CD4-positive, CD25-positive, alpha-beta regulatory T cell (primary cell): ENCODE data around the gene CCDC12. TPM values are rescaled to one million over a fixed set of nuclear protein-coding genes. Genes with fewer than 3 reads are reported as not detected.

Experiments
- ATAC-seq, 2 donors: fragments of 150-1000 bp; cut with Tn5 transposase; one replicate each; pipeline ENCODE4 v1.10.0; 2021; ENCODE audit warnings: low read depth in 2 of 2, moderate number of reproducible peaks in 2 of 2, moderate library complexity in 1 of 2
- DNase-seq, 3 donors: peaks; one replicate each; pipeline versions ENCODE4 v3.0.0 to v3.0.0-alpha.2; 2012 to 2022; ENCODE audit warnings: mixed read lengths in 1 of 3
- H3K27ac ChIP-seq: one replicate; pipeline ENCODE4 v1.7.0; 2013; ENCODE audit warnings: mild to moderate bottlenecking, low read length; ENCODE audit not compliant: insufficient read depth, poor library complexity, severe bottlenecking
- H3K27me3 ChIP-seq: one replicate; pipeline ENCODE4 v1.7.0; 2013; ENCODE audit warnings: low read length; ENCODE audit not compliant: control insufficient read depth, insufficient read depth
- H3K36me3 ChIP-seq: one replicate; pipeline ENCODE4 v1.7.0; 2013; ENCODE audit warnings: mild to moderate bottlenecking, low read length, moderate library complexity; ENCODE audit not compliant: control insufficient read depth, insufficient read depth
- H3K4me1 ChIP-seq: 2 replicates; pipeline ENCODE4 v1.7.0; 2013; ENCODE audit warnings: mild to moderate bottlenecking, low read length; ENCODE audit not compliant: insufficient read depth, control insufficient read depth, poor library complexity, severe bottlenecking
- H3K4me3 ChIP-seq: one replicate; pipeline ENCODE4 v1.7.0; 2013; ENCODE audit warnings: low read depth, mild to moderate bottlenecking, low read length, moderate library complexity
- H3K9me3 ChIP-seq, 2 experiments: 1 replicate in 1 of 2; 2 replicates in 1 of 2; pipeline ENCODE4 v1.7.0; 2013; ENCODE audit warnings: low read length in 2 of 2, mild to moderate bottlenecking in 1 of 2, moderate library complexity in 1 of 2; ENCODE audit not compliant: control insufficient read depth in 2 of 2
- H3K27ac Mint-ChIP-seq, 3 donors: one replicate each; pipeline ENCODE4 v1.8.0; 2020 to 2022; ENCODE audit warnings: mild to moderate bottlenecking in 3 of 3, mixed read lengths in 3 of 3, moderate library complexity in 2 of 3
- H3K27me3 Mint-ChIP-seq: one replicate; pipeline ENCODE4 v1.8.0; 2022; ENCODE audit warnings: mild to moderate bottlenecking, mixed read lengths
- H3K36me3 Mint-ChIP-seq: one replicate; pipeline ENCODE4 v1.8.0; 2020; ENCODE audit warnings: mixed read lengths
- H3K4me1 Mint-ChIP-seq, 4 donors: one replicate each; pipeline ENCODE4 v1.8.0; 2020 to 2022; ENCODE audit warnings: mixed read lengths in 4 of 4, mild to moderate bottlenecking in 1 of 4
- H3K4me3 Mint-ChIP-seq, 4 donors: one replicate each; pipeline ENCODE4 v1.8.0; 2020 to 2022; ENCODE audit warnings: mild to moderate bottlenecking in 4 of 4, mixed read lengths in 4 of 4, moderate library complexity in 3 of 4
- H3K9me3 Mint-ChIP-seq, 7 donors: one replicate each; pipeline ENCODE4 v1.8.0; 2020 to 2022; ENCODE audit warnings: mixed read lengths in 7 of 7, mild to moderate bottlenecking in 3 of 7, moderate library complexity in 2 of 7
- polyA plus RNA-seq, 4 donors: library from polyadenylated mRNA; unstranded; fragments of 300-500 nt; fragmentation: Illumina TruSeq; gene quantifications; one replicate each; pipeline ENCODE4 v1.2.3, GENCODE V29; 2021
- total RNA-seq: library from RNA; stranded (reverse); gene quantifications from one replicate; pipeline ENCODE4 v1.2.3, GENCODE V29; 2022

CCDC12 gene
- total and polyA plus RNA-seq, 5 donors from 2014 or later: 71.8 to 116 (median 104) TPM

DNA sequence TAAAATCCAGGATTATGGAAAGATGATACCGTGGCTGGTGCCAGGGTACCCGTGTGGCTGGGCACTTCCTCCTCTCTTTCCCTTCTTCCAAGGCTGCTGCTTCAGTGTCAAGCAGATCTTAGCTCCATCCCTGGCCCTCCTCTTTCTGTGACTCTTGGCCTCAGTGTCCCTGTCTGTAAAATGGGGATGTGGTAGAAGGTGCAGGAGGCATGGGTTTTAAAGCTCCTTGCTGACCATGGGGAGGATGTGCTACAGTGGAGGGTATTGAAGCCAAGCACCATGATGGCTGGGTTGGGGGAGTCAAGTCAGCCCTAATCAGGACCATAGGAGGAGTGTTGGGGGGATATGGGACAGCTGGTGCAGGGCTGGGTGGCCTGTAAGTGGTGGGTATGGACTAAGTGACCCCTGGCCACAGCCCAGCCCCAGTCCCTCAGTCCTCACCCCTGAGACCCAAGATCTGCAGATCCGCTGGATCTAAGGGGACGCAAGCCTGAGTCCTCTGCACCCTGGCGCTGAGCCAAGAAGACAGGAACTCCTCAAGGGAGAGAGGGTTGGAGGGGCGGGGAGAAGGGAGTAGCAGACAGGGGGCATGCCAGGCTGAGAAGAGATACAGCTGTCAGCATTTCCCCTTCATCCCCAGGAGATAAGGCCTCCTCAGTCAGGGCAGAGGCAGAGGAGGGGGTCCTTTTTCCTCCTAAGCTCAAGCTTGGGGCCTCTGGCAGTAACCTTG is 87.0 kb downstream of the CCDC12 start:
- no peak for ATAC-seq
- Mint-ChIP-seq H3K4me1 (peaks cover 0 to 9% (median 1%) of the 10 kb centered on the region in 4 donors), H3K27me3 (peaks cover 73% of the 10 kb centered on the region), H3K9me3 (peaks cover 0 to 2% (median 0%) of the 10 kb centered on the region in 7 donors), H3K27ac (peak overlapping the region in 1 of 3 donors; percentile 25), H3K4me3 (no peak overlapping the region), H3K36me3 (no peaks in the 10 kb centered on the region)
- H3K4me1 ChIP-seq: peaks cover 9% of the 10 kb centered on the region
- peaks cover 9% of the 10 kb centered on the region for H3K27me3 ChIP-seq
- H3K9me3 ChIP-seq: no peaks in the 10 kb centered on the region
- H3K27ac ChIP-seq: no peak overlapping the region
- H3K4me3 ChIP-seq: no peak overlapping the region
- H3K36me3 ChIP-seq: no peaks in the 10 kb centered on the region
- DNase-seq: no peak

DNA sequence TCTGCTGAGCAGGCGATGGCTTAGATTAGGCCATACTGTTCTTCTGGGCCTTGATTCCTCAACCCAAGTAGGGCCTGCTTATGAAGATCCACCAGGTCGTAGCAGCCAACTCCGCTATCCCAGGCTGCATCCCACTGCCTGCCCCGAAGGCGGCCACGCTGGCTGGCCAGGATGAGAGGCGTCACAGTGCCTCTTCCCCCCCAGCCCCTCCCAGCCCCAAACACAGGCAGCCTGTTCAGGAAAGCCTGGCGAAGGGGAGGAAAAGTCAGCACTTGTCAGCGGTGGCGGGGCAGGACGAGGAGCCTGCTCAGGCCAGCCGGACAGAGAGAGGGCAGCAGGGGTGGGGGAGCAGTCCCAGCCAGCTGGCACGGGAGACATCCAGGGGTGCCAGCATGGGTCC is 87.8 kb downstream of the CCDC12 start:
- peaks cover 13% of the 10 kb centered on the region for H3K27me3 ChIP-seq

DNA sequence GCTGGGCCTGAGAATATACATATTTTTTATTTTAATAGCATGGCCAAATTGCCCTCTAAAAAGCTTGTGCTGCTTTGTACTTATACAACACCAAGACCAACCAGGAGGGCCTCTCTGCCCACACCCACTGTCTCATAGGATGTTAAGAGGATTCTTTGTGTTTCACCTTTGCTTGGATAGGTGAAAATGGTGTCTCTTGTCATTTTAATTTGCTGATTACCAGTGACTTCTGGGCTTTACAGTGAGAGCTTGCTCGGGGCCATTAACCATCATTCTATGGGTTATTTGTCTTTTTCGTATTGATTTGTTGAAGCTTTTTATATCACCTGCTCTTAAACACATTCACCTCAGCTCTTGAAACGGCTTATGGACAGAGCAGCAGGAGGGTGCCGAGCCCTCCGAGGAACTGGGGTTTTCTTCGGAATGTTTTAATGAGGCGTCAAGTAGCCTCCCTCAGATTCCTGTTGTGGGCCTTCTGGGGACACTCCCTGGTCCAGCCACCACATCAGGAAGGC is 88.5 kb downstream of the CCDC12 start:
- no peak for ATAC-seq
- H3K27ac Mint-ChIP-seq: no peak overlapping the region
- Histone ChIP-seq H3K36me3 (no peaks in the 10 kb centered on the region), H3K9me3 (no peaks in the 10 kb centered on the region), H3K27ac (no peak overlapping the region), H3K4me1 (peaks cover 14% of the 10 kb centered on the region), H3K27me3 (peaks cover 13% of the 10 kb centered on the region), H3K4me3 (no peak overlapping the region)
- peaks cover 0 to 2% (median 0%) of the 10 kb centered on the region in 7 donors for H3K9me3 Mint-ChIP-seq
- H3K4me3 Mint-ChIP-seq: no peak overlapping the region
- H3K4me1 Mint-ChIP-seq: peaks cover 0 to 9% (median 4%) of the 10 kb centered on the region in 4 donors
- no peak for DNase-seq
- peaks cover 73% of the 10 kb centered on the region for H3K27me3 Mint-ChIP-seq
- no peaks in the 10 kb centered on the region for H3K36me3 Mint-ChIP-seq

More for the DNA sequence above, 87.8 kb downstream of the CCDC12 start:
- Histone ChIP-seq H3K9me3 (no peaks in the 10 kb centered on the region), H3K36me3 (no peaks in the 10 kb centered on the region), H3K4me1 (peaks cover 9% of the 10 kb centered on the region), H3K27ac (no peak overlapping the region), H3K4me3 (no peak overlapping the region)
- H3K27me3 Mint-ChIP-seq: peaks cover 72% of the 10 kb centered on the region
- DNase-seq: no peak
- no peaks in the 10 kb centered on the region for H3K36me3 Mint-ChIP-seq
- peaks cover 0 to 2% (median 0%) of the 10 kb centered on the region in 7 donors for H3K9me3 Mint-ChIP-seq
- peaks cover 0 to 9% (median 4%) of the 10 kb centered on the region in 4 donors for H3K4me1 Mint-ChIP-seq
- no peak overlapping the region for H3K4me3 Mint-ChIP-seq
- no peak for ATAC-seq
- no peak overlapping the region for H3K27ac Mint-ChIP-seq

DNA sequence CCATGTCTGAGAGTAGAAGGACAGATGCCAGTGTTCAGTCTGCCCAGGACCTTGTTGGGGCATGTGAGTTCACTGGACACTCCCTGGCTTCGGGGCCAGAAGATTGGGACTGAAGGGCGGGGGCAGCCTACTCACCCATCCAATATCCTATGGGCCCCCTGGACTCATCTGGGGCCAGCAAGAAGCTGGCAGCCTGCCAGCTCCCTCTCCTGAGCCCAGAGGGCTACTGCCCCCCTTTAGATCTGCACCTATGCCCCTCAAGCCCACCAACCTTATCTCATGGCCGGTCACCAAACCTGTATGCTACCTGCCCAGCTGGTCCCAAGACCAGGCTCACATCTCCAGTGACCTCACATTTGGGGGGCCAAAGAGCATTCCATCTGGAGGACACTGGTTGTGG is 90.9 kb downstream of the CCDC12 start:
- H3K27me3 Mint-ChIP-seq: peaks cover 62% of the 10 kb centered on the region
- H3K4me1 ChIP-seq: peaks cover 21% of the 10 kb centered on the region
- DNase-seq: no peak
- no peak for ATAC-seq
- H3K27ac ChIP-seq: no peak overlapping the region
- no peaks in the 10 kb centered on the region for H3K36me3 Mint-ChIP-seq
- H3K27me3 ChIP-seq: peaks cover 13% of the 10 kb centered on the region
- H3K4me1 Mint-ChIP-seq: peaks cover 0 to 11% (median 3%) of the 10 kb centered on the region in 4 donors
- no peak overlapping the region for H3K27ac Mint-ChIP-seq
- no peaks in the 10 kb centered on the region for H3K9me3 ChIP-seq
- peak overlapping the region in 1 of 4 donors; percentile 52 for H3K4me3 Mint-ChIP-seq
- peaks cover 0 to 3% (median 0%) of the 10 kb centered on the region in 7 donors for H3K9me3 Mint-ChIP-seq
- no peaks in the 10 kb centered on the region for H3K36me3 ChIP-seq
- no peak overlapping the region for H3K4me3 ChIP-seq

DNA sequence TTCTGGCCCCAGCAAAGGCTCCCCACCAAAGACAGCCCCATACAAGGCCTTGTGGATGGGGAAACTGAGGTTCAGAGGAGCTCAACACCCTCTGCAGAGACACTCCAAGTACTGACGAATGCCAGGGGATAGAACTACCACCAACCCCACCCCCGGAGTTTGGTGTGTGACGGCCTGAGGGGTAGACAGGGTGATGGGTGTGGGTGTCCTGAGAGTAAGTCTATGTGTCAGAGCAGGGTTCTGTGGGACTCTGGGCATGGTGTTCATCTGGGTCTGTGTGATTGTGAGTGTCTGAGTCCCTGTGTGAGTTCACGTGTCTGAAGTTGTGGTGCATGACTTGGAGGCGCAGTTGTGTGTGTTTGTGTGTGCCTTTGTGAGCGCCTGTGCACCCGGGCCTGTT is 91.6 kb downstream of the CCDC12 start:
- Mint-ChIP-seq H3K27ac (no peak overlapping the region), H3K36me3 (no peaks in the 10 kb centered on the region), H3K4me3 (peak overlapping the region in 1 of 4 donors; percentile 52), H3K9me3 (peaks cover 0 to 3% (median 0%) of the 10 kb centered on the region in 7 donors), H3K4me1 (peaks cover 0 to 16% (median 3%) of the 10 kb centered on the region in 4 donors), H3K27me3 (peaks cover 67% of the 10 kb centered on the region)
- Histone ChIP-seq H3K4me3 (no peak overlapping the region), H3K36me3 (no peaks in the 10 kb centered on the region), H3K27ac (no peak overlapping the region), H3K27me3 (peaks cover 15% of the 10 kb centered on the region), H3K9me3 (no peaks in the 10 kb centered on the region), H3K4me1 (peaks cover 21% of the 10 kb centered on the region)
- ATAC-seq (no peak), DNase-seq (no peak)

DNA sequence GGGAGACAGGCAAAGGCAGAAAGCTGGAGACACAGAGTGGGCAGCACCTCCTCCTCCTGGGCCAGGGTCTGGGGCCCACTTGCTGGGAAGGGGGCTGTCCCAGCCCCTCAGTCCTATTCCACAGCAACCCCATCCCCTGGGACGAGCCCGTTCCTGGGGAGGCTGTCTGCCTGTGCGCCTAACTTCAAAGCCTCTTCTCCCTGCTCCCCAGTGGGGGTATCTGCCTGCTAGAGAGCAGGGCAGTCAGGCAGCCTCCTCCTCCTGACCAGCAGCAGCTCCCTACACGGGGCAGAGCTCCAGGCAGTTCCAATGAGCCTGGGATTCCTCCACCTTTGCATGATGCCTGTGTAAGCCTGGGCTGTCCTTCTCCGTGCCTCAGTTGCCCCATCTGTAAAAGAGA is 92.1 kb downstream of the CCDC12 start:
- Mint-ChIP-seq H3K27me3 (peaks cover 64% of the 10 kb centered on the region), H3K36me3 (no peaks in the 10 kb centered on the region)

DNA sequence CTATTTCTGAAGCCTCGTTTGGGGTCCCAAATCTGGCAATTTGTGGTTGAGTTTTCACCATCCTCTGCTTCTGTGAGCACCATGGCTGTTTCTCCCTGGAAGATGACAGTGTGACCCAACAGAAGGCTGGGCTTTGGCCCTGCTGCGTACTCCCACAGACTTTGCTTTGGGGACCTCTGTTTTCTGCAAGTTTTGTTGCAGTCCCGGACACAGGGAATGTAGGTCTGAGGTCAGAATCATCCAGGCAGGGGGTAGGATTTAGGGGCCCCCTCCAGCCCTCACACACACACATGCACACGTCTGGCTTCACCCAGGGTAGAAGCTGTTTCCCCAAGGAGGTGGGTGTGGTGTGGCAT is 92.7 kb downstream of the CCDC12 start:
- no peaks in the 10 kb centered on the region for H3K36me3 Mint-ChIP-seq
- Histone ChIP-seq H3K36me3 (no peaks in the 10 kb centered on the region), H3K4me3 (no peak overlapping the region), H3K27me3 (peaks cover 15% of the 10 kb centered on the region), H3K9me3 (no peaks in the 10 kb centered on the region), H3K27ac (no peak overlapping the region), H3K4me1 (peaks cover 21% of the 10 kb centered on the region)
- no peak for ATAC-seq
- peaks cover 62% of the 10 kb centered on the region for H3K27me3 Mint-ChIP-seq
- peaks cover 0 to 3% (median 0%) of the 10 kb centered on the region in 7 donors for H3K9me3 Mint-ChIP-seq
- H3K4me1 Mint-ChIP-seq: peaks cover 0 to 17% (median 3%) of the 10 kb centered on the region in 4 donors
- H3K4me3 Mint-ChIP-seq: peak overlapping the region in 3 of 4 donors; percentile 48 to 58 (median 58)
- no peak overlapping the region for H3K27ac Mint-ChIP-seq
- no peak for DNase-seq

More for the DNA sequence above, 92.1 kb downstream of the CCDC12 start:
- Mint-ChIP-seq H3K9me3 (peaks cover 0 to 3% (median 0%) of the 10 kb centered on the region in 7 donors), H3K4me3 (peak overlapping the region in 1 of 4 donors; percentile 52), H3K4me1 (peaks cover 0 to 17% (median 3%) of the 10 kb centered on the region in 4 donors), H3K27ac (no peak overlapping the region)
- H3K27me3 ChIP-seq: peaks cover 15% of the 10 kb centered on the region
- H3K36me3 ChIP-seq: no peaks in the 10 kb centered on the region
- H3K4me1 ChIP-seq: peaks cover 21% of the 10 kb centered on the region
- ATAC-seq (no peak), DNase-seq (no peak)
- no peaks in the 10 kb centered on the region for H3K9me3 ChIP-seq
- no peak overlapping the region for H3K4me3 ChIP-seq
- no peak overlapping the region for H3K27ac ChIP-seq
